NCI-H524 (cell line): ENCODE measurements around the gene HDLBP.

Source experiments
- DNase-seq, 2 experiments: peaks; one replicate each; lab custom pipeline; 2025; lab: John Stamatoyannopoulos, UW

Gene HDLBP

DNA sequence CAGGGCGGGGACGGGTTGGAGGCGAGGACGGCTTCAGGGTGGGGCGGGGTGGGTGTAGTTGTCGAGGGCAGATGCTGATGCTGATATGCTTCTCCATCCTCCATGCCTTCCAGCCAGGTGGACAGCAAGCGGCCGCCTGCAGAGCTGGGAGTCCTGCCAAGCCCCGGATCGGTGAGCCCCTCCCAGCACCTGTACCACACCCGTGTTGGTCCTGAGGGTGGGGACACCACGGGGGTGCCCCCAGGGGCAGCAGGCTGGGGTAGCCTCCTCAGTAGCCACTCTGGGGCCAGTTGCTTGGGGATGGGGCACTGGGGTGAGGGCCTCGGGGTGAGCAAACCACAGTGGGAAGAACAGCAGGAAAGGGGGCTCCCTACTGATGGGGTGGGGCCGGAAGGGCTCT lies 124.4 kb downstream of the HDLBP start:
- DNase-seq, result no peak

DNA sequence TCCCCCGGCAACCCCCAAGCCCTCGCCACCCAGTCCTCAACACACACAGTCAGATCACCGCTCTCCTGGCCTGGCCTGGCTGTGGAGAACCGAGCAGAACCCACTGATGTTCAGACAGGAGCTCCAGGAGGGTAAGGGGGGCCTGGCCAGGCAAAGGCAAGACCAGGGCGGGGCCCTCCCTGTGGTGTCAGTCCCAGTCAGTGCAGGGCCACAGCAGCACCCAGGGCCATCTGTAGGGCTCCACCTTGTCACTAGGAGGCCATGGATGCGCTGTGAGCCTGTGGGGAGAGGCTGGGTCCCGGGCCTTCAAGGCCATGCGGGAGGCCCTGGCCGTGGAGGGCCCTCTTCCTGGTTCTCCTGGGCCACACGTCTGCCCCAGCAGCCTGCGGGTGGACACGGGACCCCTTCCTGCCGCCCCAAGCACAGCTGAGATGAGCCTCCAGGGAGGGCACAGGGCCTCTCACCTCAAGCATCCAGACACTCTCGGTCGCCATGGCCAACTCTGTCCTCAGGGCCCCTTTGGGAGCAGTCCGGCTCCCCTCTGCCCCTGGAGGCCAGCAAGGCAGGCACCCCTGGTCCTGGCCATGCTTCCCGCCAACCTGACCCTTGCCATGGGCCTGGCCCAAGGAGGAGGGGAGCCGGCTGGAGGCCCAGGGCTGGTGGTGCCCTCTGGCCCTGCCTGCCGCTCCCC lies 125.0 kb downstream of the HDLBP start:
- no peak for DNase-seq

DNA sequence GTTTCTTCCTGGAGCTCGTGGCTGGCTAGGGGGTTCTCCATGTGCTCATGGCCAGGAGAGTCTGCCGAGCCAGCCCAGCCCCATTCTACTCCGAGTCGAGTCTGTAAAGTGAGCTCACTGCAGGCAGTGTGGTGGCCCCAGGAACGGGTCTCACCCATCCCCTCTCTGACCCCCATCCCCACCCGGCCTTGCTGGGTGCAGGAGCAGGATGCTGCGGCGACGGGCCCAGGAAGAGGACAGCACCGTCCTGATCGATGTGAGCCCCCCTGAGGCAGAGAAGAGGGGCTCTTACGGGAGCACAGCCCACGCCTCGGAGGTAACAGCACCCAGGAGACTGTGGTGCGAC lies 125.6 kb downstream of the HDLBP start:
- no peak for DNase-seq

DNA sequence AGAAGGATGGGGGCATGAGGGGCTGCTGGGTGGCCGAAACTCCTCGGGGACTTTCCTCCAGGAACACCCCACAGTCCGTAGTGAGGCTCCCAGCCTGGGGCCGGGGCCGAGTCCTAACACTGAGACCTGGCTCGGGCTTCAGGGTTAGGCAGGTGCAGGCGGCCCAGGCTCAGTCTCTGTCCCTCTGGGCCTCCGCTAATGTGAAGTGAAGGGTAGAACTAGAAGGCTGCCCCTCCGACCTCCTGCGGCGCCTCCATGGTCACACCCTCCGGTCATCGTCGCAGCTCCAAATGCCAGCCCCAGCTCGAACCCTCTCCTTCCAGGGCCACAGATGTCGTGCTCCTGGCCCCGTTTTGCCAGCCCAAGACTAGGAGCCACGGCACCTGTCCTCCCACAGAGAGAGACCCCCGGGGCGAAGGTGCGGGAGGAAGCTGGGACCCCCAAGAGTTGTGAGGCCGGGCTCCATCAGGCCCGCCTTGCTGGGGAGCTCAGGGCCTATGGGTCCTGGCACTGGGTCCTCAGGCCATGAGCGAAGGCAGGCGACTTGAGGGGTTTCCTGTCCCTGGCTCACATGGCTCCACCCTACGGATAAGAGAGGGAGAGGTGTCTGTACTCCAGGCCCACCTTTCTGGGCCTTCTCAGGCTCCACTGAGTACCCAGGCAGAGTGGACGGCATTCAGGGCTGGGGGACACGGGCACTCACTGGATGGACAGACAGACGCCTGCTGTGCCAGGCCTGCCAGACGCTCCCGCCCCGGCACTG lies 126.2 kb downstream of the HDLBP start:
- no peak for DNase-seq

DNA sequence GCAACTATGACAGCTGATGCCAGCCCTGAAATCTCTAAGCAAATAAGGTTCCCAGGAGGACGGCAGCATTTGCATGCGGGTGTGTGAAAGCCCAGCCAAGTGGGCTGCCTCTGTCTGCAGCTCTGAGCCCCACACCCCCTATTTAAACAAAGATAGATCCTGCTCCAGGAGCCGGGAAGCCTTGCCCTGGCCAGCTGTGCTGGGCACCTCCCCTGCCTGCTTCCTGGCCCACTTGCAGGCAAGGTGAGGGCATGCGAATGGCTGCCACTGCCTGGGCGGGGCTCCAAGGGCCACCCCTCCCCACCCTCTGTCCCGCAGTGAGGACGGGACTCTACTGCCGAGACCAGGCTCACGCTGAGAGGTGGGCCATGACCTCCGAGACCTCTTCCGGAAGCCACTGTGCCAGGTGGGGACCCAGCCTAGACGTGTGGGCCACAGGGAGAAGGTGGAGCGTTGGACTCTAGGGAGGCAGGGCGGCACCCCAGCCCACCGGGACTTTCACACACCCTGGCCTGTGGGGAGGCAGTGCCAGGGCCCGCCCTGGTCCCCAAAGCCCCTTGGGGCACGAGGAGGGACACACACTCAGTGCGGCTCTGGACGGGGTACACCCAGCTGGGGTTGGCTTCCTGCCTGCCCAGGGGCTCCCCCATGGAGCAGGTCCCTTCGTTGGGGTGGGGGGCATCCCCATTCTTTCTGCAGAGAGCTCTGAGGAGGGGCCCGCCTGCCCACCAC lies 126.9 kb downstream of the HDLBP start, which contains the start of gene ANO7:
Gene ANO7 (plus strand): TSS at position 317 of the 732 bp plus-strand sequence. CDS start 1,387 bp downstream, outside the sequence.
- no peak for DNase-seq

DNA sequence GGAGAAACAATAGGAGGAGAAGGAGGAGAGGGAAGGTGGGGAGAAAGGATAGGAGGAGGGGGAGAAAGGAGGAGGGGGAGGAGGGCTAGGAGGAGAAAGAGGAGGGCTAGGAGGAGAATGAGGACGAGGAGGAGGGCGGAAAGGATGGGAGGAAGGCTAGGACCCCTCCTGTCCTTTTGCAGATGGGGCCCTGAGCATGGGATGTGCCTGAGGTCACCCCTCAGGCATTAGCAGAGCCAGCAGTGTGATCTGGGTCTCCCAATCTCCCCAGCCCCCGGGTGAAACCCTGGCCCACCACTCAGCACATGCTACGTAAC lies 127.6 kb downstream of the HDLBP start:
- no peak for DNase-seq

DNA sequence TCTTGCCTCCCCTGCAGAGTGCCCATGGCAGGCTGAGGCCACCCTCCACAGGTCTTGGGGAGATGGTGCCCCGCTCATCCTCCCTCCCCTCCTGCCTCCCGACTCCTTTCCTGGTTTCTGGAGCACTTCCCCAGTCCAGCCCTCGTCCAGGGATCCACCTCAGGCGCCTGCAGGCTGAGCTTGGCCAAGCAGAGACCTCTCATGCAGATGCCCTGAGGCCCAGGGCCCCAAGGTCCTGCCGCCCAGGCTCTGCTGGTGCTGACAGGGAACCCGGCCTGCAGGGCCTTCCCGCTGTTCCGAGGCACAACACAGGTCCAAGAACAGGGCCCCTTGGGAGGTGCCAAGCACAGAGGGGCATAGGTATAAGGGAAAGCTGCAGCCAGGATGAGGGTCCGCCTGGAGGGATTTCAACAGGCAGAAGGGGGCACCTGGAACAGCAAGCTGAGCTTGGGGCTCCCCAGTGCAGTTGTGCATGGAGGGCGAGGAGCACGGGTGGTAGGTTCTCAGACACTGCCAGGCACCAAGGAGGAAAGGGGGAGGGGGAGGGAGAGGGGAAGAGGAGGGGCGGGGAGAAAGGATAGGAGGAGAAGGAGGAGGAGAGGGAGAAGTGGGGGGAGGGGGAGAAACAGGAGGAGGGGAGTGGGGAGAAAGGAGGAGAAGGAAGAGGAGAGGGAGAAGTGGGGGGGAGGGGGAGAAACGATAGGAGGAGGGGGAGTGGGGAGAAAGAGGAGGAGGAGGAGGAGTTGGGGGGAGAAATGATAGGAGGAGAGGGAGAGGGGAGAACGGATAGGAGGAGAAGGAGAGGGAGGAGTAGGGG lies 128.2 kb downstream of the HDLBP start:
- no peak for DNase-seq

DNA sequence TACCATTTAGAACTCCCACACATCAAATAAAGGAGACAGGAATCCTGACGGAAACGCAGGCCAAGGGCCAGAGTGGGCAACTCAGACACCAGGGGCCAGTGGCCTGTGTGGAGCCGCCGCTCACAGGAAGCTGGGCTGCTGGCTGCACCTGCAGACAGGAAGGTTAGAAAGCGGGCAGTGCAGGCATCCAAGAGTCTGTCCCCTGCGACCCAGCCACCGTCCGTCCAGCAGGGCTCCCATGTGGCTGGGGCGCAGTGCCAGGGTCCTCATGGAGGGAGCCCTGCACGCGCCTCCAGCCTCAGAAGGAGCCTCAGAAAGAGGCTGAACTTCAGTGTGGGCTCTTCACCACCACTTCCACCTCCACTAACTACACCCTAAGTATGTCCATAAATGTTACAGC lies 129.5 kb downstream of the HDLBP start:
- no peak for DNase-seq

DNA sequence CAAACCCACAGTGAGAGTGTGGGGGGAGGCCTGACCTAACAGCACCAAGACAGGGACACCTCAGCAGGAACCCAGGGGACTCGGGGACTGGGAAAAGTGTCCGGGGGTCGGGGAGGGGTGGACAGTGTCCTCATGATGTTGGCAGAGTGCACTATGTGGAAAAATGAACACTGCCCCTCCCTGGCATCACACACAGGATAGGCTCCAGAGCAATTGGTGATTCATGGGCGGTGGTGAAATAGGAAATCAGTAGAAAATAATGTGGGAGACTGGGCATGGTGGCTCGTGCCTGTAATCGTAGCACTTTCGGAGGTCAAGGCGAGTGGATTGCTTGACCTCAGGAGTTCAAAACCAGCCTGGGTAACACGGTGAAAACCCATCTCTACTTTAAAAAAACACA lies 130.6 kb downstream of the HDLBP start:
- DNase-seq, result no peak

DNA sequence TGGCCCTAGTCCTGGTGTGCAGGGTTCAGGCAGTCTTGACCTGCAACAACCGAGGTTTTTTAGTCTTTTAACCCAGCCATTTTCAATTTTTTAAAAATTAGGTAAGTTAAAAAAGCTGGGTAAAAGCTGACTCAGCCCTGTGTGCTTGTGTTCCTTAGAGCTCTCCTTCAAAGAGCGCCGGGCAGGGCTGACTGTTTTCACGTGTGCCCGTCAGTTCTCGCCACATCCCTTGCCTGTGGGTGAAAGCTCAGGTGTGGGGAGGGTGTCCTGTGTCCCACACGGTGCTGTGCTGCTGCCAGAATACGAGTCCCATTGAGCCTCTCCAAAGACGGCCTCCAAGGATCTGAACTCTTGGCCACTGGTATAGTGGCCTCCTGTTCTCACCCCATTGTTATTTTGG lies 132.3 kb downstream of the HDLBP start:
- no peak for DNase-seq

DNA sequence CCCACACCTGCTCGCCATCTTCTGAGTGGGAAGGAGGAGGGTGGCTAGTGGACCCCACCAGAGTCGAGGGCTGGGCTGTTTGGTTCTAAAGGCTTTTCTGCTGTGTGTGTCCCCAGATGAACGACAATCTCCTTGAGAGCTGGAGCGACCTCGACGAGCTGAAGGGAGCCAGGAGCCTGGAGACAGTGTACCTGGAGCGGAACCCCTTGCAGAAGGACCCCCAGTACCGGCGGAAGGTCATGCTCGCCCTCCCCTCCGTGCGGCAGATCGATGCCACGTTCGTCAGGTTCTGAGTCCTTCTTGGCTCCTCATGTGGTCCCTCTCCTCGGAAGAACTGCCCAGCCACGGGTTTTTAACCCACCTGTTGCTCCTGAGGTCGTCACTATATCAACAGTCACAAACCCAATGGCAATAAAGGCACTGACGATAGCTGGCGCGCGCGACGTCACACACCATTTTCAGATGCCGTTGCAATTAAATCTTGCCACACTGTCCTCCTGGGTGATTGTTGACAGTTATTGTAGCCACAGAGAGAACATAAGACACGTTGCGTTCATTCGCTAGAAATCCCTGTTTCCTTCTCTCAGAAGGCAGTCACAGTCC lies 132.8 kb downstream of the HDLBP start:
- no peak for DNase-seq

DNA sequence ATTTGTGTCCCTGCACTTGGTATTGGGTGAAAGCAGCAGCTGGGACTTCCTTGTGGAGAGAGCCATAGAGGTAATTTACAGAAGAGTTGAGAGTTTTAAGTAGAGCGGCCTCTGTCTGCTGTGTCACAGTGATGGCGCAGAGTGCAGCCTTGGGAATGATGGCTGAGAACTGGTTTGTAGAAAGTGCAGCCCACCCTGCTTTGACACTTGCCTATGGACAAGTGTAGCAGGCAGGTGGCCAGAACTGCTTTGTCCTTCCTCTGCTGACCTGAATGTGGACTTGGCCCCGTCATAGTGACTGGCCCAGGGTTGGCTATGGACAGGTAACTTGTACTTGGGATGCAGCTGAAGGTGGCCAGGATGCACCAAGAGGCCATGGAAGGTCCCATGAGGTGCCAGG lies 133.3 kb downstream of the HDLBP start:
- DNase-seq, result no peak

DNA sequence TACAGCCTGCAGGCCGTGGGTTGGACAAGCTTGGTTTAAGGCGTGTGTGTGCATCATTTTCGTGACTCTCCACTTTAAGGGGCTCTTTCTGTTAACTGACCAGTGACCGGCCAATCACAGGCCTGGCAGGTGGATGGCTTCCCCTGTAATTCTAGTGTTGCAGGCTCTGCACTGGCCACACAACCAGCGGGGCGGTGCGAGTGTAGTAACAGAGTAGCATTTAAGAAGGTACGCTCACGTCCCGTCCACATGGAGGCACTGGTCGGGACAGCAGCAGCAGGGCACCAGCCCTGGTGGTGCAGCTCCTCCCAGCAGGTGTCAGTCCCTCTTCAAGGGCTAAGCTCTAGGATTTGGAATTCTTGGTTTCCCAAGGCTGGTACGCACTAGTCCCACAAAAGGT lies 135.0 kb downstream of the HDLBP start:
- DNase-seq, result no peak

DNA sequence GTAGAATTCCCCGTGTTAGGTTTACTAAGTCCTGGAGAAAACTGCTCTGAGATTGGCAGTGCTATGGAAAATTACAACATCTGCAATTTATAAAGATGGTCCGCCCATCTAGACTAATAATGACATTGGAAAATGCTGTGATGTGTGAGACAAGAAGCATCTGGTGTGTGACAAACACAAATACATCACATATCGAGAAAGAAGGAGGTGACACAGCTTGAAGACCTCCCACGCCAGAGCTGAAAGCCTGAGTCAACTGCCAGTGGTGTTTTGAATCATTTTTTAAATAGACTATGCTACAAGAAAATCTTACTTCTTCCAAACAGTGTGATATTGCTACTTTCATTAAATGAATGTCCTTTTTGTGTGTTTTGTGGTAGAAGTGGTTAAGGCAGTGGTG lies 135.6 kb downstream of the HDLBP start:
- DNase-seq, result no peak

DNA sequence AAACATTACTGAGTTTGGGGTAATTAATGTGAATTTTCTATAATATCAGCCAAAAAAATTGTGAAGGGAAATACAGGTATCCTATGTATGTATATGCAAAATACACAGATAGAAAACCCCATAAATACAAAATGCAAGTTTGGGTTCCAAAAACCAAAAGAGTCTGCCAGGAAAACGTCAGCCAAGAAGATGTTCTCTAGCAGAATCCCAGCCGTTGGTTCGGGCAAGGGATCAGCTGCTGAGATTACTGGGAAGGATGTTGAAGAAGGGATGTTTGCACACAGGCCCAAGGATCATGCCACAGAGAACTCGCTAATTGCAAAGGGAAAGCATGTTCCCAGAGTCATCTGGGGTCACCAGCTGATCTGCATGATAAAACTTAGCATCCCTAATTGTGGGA lies 136.5 kb downstream of the HDLBP start:
- DNase-seq, result no peak

DNA sequence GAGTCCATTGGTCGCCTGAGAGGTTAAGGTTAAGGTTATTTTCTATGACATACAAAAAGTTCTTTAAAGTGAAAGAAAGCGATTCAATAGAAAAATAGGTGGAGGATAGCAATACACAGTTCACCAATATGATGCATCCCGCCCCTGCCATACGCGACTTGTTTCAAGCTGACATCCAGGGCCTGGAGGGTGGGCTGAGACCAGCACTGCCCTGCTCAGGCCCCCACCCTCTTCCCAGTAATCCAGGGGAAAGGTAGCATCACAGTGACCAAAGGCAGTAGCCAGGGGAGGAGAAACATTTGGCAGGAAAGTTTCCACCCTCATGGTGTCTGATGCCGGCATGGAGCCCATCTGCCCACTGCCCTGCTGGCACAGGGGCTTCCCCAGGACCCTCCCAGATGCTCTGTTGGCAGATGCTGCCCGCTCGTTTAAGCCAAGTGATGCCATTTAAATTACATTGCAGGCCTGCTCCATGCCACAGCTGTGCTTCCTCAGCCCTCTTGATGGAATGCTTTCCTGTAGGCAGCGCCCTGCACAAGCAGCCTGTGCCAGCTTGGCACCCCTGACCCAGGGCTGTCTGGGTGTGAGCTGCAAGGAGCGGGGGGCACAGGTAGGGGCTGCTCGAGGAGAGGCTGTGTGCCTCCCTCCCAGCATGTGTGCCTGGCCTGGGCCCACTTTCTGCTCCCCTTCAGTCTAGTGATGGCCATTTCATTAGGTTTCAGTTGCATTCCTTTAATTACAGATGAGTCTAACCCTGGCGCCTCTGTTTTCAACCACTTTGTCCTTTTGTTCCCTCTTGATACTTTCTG lies 137.7 kb downstream of the HDLBP start:
- DNase-seq, result peak in 1 of 2 experiments; percentile 34
